ENCODE measurements around the gene FCER2. TPM values are rescaled to one million over a fixed set of nuclear protein-coding genes. Genes with fewer than 3 reads are reported as not detected.

The FCER2 gene
- total RNA-seq, 1 experiment from 2014 or later = not detected

GRCh38 chr19:7733376-7733775 lies 31.4 kb upstream of the FCER2 start:
- no peak for DNase-seq (ENCODE audit: low read depth)

GRCh38 chr19:7732045-7732444 lies 30.1 kb upstream of the FCER2 start, which contains the start of gene CLEC4G:
CLEC4G (minus strand) TSS chr19:7732110; CDS start chr19:7732102, 8 bp downstream.
- no peak for DNase-seq (ENCODE audit: low read depth)

GRCh38 chr19:7731615-7732014 lies 29.7 kb upstream of the FCER2 start:
- no peak for DNase-seq (ENCODE audit: low read depth)

- no peak for DNase-seq (ENCODE audit: low read depth)
Measured at GRCh38 chr19:7731218-7731595, 29.3 kb upstream of the FCER2 start.

GRCh38 chr19:7730286-7731217 lies 28.6 kb upstream of the FCER2 start:
- no peak for DNase-seq (ENCODE audit: low read depth)

- no peak for DNase-seq (ENCODE audit: low read depth)
Measured at GRCh38 chr19:7729831-7730285, 27.9 kb upstream of the FCER2 start.

- DNase-seq (ENCODE audit: low read depth) = no peak
Measured at GRCh38 chr19:7729211-7729610, 27.3 kb upstream of the FCER2 start.

- no peak for DNase-seq (ENCODE audit: low read depth)
Measured at GRCh38 chr19:7725791-7726190, 23.9 kb upstream of the FCER2 start.

- DNase-seq (ENCODE audit: low read depth) = no peak
Measured at GRCh38 chr19:7722231-7722651, 20.3 kb upstream of the FCER2 start.

- DNase-seq (ENCODE audit: low read depth) = no peak
Measured at GRCh38 chr19:7720351-7720750, 18.4 kb upstream of the FCER2 start.

- DNase-seq (ENCODE audit: low read depth) = no peak
Measured at GRCh38 chr19:7718668-7719067, 16.7 kb upstream of the FCER2 start.

GRCh38 chr19:7716762-7717161 lies 14.8 kb upstream of the FCER2 start:
- no peak for DNase-seq (ENCODE audit: low read depth)

GRCh38 chr19:7715671-7716070 lies 13.7 kb upstream of the FCER2 start:
- DNase-seq (ENCODE audit: low read depth) = no peak

GRCh38 chr19:7710616-7711015 lies 8.7 kb upstream of the FCER2 start:
- DNase-seq (ENCODE audit: low read depth) = no peak

- no peak for DNase-seq (ENCODE audit: low read depth)
Measured at GRCh38 chr19:7709932-7710460, 8.1 kb upstream of the FCER2 start.

GRCh38 chr19:7706955-7707456 lies 5.1 kb upstream of the FCER2 start:
- no peak for DNase-seq (ENCODE audit: low read depth)

GRCh38 chr19:7706188-7706954 lies 4.4 kb upstream of the FCER2 start:
- no peak for DNase-seq (ENCODE audit: low read depth)

GRCh38 chr19:7705387-7706187 lies 3.7 kb upstream of the FCER2 start:
- no peak for DNase-seq (ENCODE audit: low read depth)

GRCh38 chr19:7704280-7705060 lies 2.5 kb upstream of the FCER2 start:
- DNase-seq (ENCODE audit: low read depth) = no peak

GRCh38 chr19:7703332-7703731 lies 1.4 kb upstream of the FCER2 start:
- DNase-seq (ENCODE audit: low read depth) = no peak

Data from RPMI7951 (cell line).